ENCODE measurements around the gene CYP4B1.
"Not testable (repeated sequence)": the region's sequence is repeated elsewhere in the genome, so short reads cannot be mapped to it uniquely, and the experiment has no call there.

The CYP4B1 gene

DNA sequence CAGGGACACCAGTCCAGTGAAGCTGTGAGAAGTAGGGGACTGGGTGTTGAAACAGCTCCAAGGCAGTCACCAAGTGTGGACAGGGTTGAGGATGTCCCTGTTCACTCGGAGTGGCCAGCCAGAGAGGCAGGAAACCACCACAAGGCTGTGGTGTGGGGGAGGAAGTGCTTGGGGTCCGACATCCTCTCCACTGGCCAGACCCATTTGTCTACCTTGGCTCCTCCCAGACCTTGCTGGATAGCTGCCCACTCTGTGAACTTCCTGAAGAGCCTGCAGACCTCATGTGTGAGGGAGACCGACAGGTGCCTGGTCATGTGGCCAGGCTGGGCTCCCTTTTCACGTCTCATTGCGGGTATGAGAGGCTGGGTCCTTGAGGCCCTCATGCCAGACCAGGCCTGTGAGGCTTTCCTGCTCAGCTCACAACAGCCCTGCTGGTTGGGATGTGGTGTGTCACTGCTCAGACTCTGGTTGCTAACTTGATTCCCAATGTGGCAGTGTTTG is 21.8 kb downstream of the CYP4B1 start:
- Histone ChIP-seq H3K4me1 (no peaks in the 10 kb centered on the region), H3K4me3 (ENCODE audit: low read depth, low read length) (no peak overlapping the region), H3K27me3 (no peaks in the 10 kb centered on the region), H3K9me3 (no peaks in the 10 kb centered on the region), H3K36me3 (no peaks in the 10 kb centered on the region)
- TF ChIP-seq, protein P1, sequence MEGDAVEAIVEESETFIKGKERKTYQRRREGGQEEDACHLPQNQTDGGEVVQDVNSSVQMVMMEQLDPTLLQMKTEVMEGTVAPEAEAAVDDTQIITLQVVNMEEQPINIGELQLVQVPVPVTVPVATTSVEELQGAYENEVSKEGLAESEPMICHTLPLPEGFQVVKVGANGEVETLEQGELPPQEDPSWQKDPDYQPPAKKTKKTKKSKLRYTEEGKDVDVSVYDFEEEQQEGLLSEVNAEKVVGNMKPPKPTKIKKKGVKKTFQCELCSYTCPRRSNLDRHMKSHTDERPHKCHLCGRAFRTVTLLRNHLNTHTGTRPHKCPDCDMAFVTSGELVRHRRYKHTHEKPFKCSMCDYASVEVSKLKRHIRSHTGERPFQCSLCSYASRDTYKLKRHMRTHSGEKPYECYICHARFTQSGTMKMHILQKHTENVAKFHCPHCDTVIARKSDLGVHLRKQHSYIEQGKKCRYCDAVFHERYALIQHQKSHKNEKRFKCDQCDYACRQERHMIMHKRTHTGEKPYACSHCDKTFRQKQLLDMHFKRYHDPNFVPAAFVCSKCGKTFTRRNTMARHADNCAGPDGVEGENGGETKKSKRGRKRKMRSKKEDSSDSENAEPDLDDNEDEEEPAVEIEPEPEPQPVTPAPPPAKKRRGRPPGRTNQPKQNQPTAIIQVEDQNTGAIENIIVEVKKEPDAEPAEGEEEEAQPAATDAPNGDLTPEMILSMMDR (IDR thresholded peaks at IDR 0.05; ENCODE audit: low read depth, low read length) = no peak
- no peak for DNase-seq

DNA sequence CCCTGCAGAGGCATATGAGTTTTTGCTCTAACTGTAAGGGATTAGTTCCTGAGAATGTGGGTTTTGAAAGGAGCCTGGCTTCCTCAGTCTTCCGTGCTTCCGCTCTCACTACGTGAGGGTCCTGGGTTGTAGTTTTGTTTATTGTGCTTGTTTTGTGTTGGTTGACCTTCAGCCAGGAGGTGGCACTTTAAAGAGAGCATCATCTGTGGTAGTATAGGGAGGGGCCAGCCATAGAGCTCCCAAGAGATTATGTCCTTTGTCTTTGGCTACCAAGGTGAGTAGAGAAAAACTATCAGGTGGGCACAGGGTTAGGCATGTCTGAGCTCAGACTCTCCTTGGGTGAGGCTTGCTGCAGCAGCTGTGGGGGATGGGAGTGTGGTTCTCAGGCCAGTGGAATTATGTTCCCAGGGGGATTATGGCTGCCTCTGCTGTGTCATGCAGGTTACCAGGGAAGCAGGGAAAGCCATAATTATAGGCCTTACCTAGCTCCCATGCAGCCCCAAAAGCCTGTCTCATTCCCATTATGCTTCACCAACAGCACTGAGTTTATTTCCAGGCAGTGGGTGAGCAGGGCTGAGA is 23.5 kb downstream of the CYP4B1 start:
- TF ChIP-seq, protein P1 (IDR thresholded peaks at IDR 0.05; ENCODE audit: low read depth, low read length) = no peak
- no peaks in the 10 kb centered on the region for H3K27me3 ChIP-seq
- H3K4me1 ChIP-seq = no peaks in the 10 kb centered on the region
- no peak for DNase-seq
- H3K36me3 ChIP-seq = no peaks in the 10 kb centered on the region
- H3K9me3 ChIP-seq = no peaks in the 10 kb centered on the region
- H3K4me3 ChIP-seq (ENCODE audit: low read depth, low read length) = no peak overlapping the region

DNA sequence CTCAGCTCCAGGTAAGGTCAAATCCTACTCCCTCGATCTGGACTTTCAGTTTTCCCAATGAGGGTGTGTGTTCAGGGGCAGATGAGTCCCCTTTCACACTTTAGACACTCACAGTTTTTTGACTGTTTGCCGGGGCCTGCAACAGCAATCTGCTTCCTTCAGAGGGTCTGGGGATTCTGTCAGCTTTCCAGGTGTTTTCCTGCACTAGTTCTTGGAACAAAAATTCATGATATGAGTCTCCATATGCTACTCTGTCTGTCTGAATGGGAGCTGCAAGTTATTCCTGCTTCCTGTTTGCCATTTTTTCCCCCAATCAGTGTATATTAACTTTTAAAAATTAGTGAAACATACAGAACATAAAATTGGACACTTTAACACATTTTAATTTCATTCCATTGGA is 24.3 kb downstream of the CYP4B1 start:
- Histone ChIP-seq H3K9me3 (no peaks in the 10 kb centered on the region), H3K4me3 (ENCODE audit: low read depth, low read length) (no peak overlapping the region), H3K27me3 (no peaks in the 10 kb centered on the region), H3K36me3 (no peaks in the 10 kb centered on the region), H3K4me1 (no peaks in the 10 kb centered on the region)
- DNase-seq = no peak
- TF ChIP-seq, protein P1 (IDR thresholded peaks at IDR 0.05; ENCODE audit: low read depth, low read length) = no peak

DNA sequence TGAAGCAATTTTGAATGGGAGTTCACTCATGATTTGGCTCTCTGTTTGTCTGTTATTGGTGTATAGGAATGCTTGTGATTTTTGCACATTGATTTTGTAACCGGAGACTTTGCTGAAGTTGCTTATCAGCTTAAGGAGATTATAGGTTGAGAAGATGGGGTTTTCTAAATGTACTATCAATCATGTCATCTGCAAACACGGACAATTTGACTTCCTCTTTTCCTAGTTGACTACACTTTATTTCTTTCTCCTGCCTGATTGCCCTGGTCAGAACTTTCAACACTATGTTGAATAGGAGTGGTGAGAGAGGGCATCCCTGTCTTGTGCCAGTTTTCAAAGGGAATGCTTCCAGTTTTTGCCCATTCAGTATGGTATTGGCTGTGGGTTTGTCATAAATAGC is 28.0 kb downstream of the CYP4B1 start:
- H3K36me3 ChIP-seq; H3K27me3 ChIP-seq; DNase-seq; H3K4me1 ChIP-seq; H3K9me3 ChIP-seq; H3K4me3 ChIP-seq (ENCODE audit: low read depth, low read length): not testable (repeated sequence)

DNA sequence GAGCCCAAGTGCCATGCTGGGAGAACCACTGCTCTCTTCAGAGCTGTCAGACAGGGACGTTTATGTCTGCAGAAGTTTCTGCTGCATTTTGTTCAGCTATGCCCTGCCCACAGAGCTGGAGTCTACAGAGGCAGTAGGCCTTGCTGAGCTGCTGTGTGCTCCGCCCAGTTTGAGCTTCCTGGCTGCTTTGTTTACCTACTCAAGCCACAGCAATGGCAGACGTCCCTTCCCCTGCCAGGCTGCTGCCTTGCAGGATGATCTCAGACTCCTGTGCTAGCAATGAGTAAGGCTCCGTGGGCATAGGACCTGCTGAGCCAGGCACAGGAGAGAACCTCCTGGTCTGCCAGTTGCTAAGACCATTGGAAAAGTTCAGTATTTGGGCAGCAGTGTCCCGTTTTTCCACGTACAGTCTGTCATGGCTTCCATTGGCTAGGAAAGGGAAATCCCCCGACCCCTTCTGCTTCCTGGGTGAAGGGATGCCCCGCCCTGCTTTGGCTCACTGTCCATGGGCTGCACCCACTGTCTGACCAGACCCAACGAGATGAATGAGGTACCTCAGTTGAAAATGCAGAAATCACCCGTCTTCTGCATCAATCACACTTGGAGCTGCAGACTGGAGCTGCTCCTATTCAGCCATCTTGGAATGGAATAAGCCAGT is 31.9 kb downstream of the CYP4B1 start:
- TF ChIP-seq, protein P1 (IDR thresholded peaks at IDR 0.05; ENCODE audit: low read depth, low read length) = no peak
- Histone ChIP-seq H3K4me3 (ENCODE audit: low read depth, low read length) (no peak overlapping the region), H3K4me1 (no peaks in the 10 kb centered on the region), H3K36me3 (no peaks in the 10 kb centered on the region), H3K9me3 (no peaks in the 10 kb centered on the region), H3K27me3 (no peaks in the 10 kb centered on the region)
- no peak for DNase-seq

DNA sequence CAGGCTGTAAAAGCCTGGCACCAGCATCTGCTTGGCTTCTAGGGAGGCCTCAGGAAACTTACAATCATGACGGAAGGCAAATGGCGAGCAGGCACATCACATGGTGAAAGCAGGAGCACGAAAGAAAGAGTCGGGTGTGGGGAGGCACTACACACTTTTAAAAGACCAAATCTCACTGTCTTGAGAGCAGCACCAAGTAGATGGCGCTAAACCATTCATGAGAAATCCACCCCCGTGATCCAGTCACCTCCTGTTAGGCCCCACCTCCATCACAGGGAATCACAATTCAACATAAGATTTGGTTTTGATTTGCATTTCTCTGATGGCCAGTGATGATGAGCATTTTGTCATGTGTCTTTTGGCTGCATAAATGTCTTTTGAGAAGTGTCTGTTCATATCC is 36.6 kb downstream of the CYP4B1 start:
- not testable (repeated sequence) for H3K4me3 ChIP-seq (ENCODE audit: low read depth, low read length); H3K9me3 ChIP-seq; H3K4me1 ChIP-seq; DNase-seq; H3K36me3 ChIP-seq; H3K27me3 ChIP-seq

DNA sequence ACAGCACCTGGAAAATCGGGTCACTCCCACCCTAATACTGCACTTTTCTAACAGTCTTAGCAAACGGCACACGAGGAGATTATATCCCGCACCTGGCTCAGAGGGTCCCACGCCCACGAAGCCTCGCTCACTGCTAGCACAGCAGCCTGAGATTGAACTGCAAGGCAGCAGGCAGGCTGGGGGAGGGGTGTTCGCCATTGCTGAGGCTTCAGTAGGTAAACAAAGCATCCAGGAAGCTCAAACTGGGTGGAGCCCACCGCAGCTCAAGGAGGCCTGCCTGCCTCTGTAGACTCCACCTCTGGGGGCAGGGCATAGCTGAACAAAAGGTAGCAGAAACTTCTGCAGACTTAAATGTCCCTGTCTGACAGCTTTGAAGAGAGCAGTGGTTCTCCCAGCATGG is 47.5 kb downstream of the CYP4B1 start:
- H3K4me1 ChIP-seq; H3K4me3 ChIP-seq (ENCODE audit: low read depth, low read length); H3K9me3 ChIP-seq; H3K27me3 ChIP-seq; H3K36me3 ChIP-seq; DNase-seq: not testable (repeated sequence)

DNA sequence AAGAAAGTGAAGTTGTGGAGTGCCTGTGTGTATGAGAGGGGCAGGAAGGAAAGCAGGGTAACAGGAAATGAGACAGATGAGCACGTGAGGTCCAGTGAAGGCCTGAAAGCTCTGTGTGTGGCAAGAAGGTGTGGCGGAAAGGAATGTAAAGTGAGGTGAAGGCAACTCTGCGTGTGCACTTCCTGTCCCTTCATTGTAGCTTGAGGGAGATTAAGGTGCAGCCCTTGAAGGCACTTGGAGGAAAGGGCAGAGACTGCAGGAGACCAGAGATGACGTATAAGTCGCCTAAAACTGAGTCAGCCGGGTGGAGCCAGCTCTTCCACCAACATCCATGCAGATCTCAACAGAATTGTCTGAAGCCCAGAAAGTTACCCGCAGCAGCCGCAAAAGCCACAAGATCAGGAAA is 58.8 kb downstream of the CYP4B1 start:
- not testable (repeated sequence) for H3K36me3 ChIP-seq; DNase-seq; H3K4me3 ChIP-seq (ENCODE audit: low read depth, low read length); H3K27me3 ChIP-seq; H3K4me1 ChIP-seq; H3K9me3 ChIP-seq
